Measurements from ENCODE around the gene COL7A1.

COL7A1 gene

GRCh38 chr3:48536785-48537184, 58.3 kb downstream of the COL7A1 start:
- TF ChIP-seq GATA3 (IDR thresholded peaks at IDR 0.05; ENCODE audit: low read depth, low read length): no peak
- TF ChIP-seq GATA2 (IDR thresholded peaks at IDR 0.05; ENCODE audit: low read depth, low read length): no peak

- TF ChIP-seq GATA2 (IDR thresholded peaks at IDR 0.05; ENCODE audit: low read depth, low read length) (no peak), GATA3 (IDR thresholded peaks at IDR 0.05; ENCODE audit: low read depth, low read length) (no peak)
These were observed 59.0 kb downstream of the COL7A1 start for GRCh38 chr3:48536116-48536515.

- no peak for TF ChIP-seq GATA3 (IDR thresholded peaks at IDR 0.05; ENCODE audit: low read depth, low read length)
- no peak for TF ChIP-seq GATA2 (IDR thresholded peaks at IDR 0.05; ENCODE audit: low read depth, low read length)
These were observed 59.6 kb downstream of the COL7A1 start for GRCh38 chr3:48535578-48535977.

- TF ChIP-seq GATA3 (IDR thresholded peaks at IDR 0.05; ENCODE audit: low read depth, low read length) (no peak), GATA2 (IDR thresholded peaks at IDR 0.05; ENCODE audit: low read depth, low read length) (no peak)
These were observed 62.2 kb downstream of the COL7A1 start for GRCh38 chr3:48532977-48533337.

GRCh38 chr3:48532271-48532976, 62.7 kb downstream of the COL7A1 start:
- TF ChIP-seq GATA2 (IDR thresholded peaks at IDR 0.05; ENCODE audit: low read depth, low read length) (no peak), GATA3 (IDR thresholded peaks at IDR 0.05; ENCODE audit: low read depth, low read length) (no peak)

GRCh38 chr3:48528754-48529153, 66.4 kb downstream of the COL7A1 start:
- TF ChIP-seq GATA3 (IDR thresholded peaks at IDR 0.05; ENCODE audit: low read depth, low read length): no peak
- TF ChIP-seq GATA2 (IDR thresholded peaks at IDR 0.05; ENCODE audit: low read depth, low read length): no peak

- TF ChIP-seq GATA3 (IDR thresholded peaks at IDR 0.05; ENCODE audit: low read depth, low read length) (no peak), GATA2 (IDR thresholded peaks at IDR 0.05; ENCODE audit: low read depth, low read length) (no peak)
These were observed 67.1 kb downstream of the COL7A1 start for GRCh38 chr3:48528048-48528447.

- TF ChIP-seq GATA3 (IDR thresholded peaks at IDR 0.05; ENCODE audit: low read depth, low read length) (no peak), GATA2 (IDR thresholded peaks at IDR 0.05; ENCODE audit: low read depth, low read length) (no peak)
These were observed 70.2 kb downstream of the COL7A1 start for GRCh38 chr3:48524970-48525369.

GRCh38 chr3:48521635-48522034, 73.5 kb downstream of the COL7A1 start:
- TF ChIP-seq GATA3 (IDR thresholded peaks at IDR 0.05; ENCODE audit: low read depth, low read length) (no peak), GATA2 (IDR thresholded peaks at IDR 0.05; ENCODE audit: low read depth, low read length) (no peak)

- TF ChIP-seq GATA2 (IDR thresholded peaks at IDR 0.05; ENCODE audit: low read depth, low read length) (no peak), GATA3 (IDR thresholded peaks at IDR 0.05; ENCODE audit: low read depth, low read length) (no peak)
These were observed 75.9 kb downstream of the COL7A1 start for GRCh38 chr3:48519277-48519643.

- TF ChIP-seq GATA2 (IDR thresholded peaks at IDR 0.05; ENCODE audit: low read depth, low read length) (no peak), GATA3 (IDR thresholded peaks at IDR 0.05; ENCODE audit: low read depth, low read length) (no peak)
These were observed 76.4 kb downstream of the COL7A1 start for GRCh38 chr3:48518638-48519276.

GRCh38 chr3:48518069-48518468, 77.1 kb downstream of the COL7A1 start:
- no peak for TF ChIP-seq GATA3 (IDR thresholded peaks at IDR 0.05; ENCODE audit: low read depth, low read length)
- TF ChIP-seq GATA2 (IDR thresholded peaks at IDR 0.05; ENCODE audit: low read depth, low read length): no peak

- TF ChIP-seq GATA3 (IDR thresholded peaks at IDR 0.05; ENCODE audit: low read depth, low read length): no peak
- no peak for TF ChIP-seq GATA2 (IDR thresholded peaks at IDR 0.05; ENCODE audit: low read depth, low read length)
These were observed 78.6 kb downstream of the COL7A1 start for GRCh38 chr3:48516571-48516970.

- TF ChIP-seq GATA2 (IDR thresholded peaks at IDR 0.05; ENCODE audit: low read depth, low read length) (no peak), GATA3 (IDR thresholded peaks at IDR 0.05; ENCODE audit: low read depth, low read length) (no peak)
These were observed 80.5 kb downstream of the COL7A1 start for GRCh38 chr3:48514431-48515227.

Data from SH-SY5Y (cell line).